ENCODE results near the gene SLC29A3. TPM values are rescaled to one million over a fixed set of nuclear protein-coding genes. Genes with fewer than 3 reads are reported as not detected.

SLC29A3 gene
- total and polyA plus RNA-seq, 7 donors = 2.3 to 6.2 (median 4.6) TPM

DNA sequence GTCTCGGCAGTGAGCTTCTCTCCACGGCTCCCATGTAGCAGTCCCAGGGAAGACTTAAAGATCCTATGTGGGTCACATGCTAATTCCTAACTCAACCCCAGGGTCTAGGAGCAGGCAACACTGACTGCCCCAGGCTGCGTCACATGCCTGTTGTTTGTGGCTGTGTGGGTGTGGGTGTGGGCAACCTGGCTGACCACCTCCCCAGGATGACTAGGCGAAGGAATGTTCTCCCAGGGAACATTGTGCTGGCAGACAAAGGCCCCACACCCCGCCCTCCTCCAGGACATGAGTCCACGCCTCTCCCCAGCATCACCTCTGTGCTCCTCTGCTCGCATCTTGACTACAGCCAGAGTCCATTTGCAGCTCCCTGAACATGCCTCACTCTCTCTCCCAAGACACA, 30.3 kb downstream of the SLC29A3 start:
- no peaks in the 10 kb centered on the region for H3K9me3 ChIP-seq
- no peak overlapping the region for H3K27ac ChIP-seq
- WGBS, 2 donors = 93 to 95% methylated on average over 7 of the region's 7 CpGs
- H3K36me3 ChIP-seq = peaks cover 0 to 21% (median 0%) of the 10 kb centered on the region in 4 donors
- H3K4me1 ChIP-seq = no peaks in the 10 kb centered on the region
- H3K27me3 ChIP-seq = no peaks in the 10 kb centered on the region
- DNase-seq = no peak
- H3K4me3 ChIP-seq = no peak overlapping the region
- TF ChIP-seq, protein P1, sequence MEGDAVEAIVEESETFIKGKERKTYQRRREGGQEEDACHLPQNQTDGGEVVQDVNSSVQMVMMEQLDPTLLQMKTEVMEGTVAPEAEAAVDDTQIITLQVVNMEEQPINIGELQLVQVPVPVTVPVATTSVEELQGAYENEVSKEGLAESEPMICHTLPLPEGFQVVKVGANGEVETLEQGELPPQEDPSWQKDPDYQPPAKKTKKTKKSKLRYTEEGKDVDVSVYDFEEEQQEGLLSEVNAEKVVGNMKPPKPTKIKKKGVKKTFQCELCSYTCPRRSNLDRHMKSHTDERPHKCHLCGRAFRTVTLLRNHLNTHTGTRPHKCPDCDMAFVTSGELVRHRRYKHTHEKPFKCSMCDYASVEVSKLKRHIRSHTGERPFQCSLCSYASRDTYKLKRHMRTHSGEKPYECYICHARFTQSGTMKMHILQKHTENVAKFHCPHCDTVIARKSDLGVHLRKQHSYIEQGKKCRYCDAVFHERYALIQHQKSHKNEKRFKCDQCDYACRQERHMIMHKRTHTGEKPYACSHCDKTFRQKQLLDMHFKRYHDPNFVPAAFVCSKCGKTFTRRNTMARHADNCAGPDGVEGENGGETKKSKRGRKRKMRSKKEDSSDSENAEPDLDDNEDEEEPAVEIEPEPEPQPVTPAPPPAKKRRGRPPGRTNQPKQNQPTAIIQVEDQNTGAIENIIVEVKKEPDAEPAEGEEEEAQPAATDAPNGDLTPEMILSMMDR (IDR thresholded peaks at IDR 0.05) = no peak
- no peak for TF ChIP-seq EP300 (IDR thresholded peaks at IDR 0.05)
- TF ChIP-seq POLR2AphosphoS5 (IDR thresholded peaks at IDR 0.05) = no peak
- no peak for TF ChIP-seq POLR2A (IDR thresholded peaks at IDR 0.05)
- intact Hi-C loops (cut with DNase I) = no loop called here

DNA sequence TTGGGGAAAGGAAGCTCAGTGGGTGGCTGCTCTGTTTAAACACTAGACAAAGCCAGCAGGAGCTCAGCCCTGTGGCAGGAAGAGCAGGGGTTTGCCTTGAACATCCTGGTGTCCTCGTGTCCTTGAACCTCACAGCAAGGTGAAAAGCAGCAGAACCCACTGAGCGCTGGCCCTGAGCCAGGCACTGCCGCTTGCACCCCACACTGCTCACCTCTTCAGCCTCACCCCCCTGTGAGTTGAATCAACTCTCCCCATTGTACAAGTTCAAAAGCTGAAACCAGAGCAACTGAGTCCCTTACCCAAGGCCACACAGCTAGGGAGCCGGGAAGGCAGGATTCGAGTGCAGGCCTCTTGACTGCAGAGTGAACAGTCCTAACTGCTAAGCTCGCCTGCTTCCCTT, 32.0 kb downstream of the SLC29A3 start:
- Histone ChIP-seq H3K4me3 (no peak overlapping the region), H3K9me3 (no peaks in the 10 kb centered on the region), H3K27ac (no peak overlapping the region), H3K27me3 (no peaks in the 10 kb centered on the region), H3K4me1 (no peaks in the 10 kb centered on the region), H3K36me3 (peaks cover 0 to 29% (median 0%) of the 10 kb centered on the region in 4 donors)
- TF ChIP-seq, protein P1 (IDR thresholded peaks at IDR 0.05) = no peak
- TF ChIP-seq POLR2A (IDR thresholded peaks at IDR 0.05) = no peak
- TF ChIP-seq EP300 (IDR thresholded peaks at IDR 0.05) = no peak
- no peak for TF ChIP-seq POLR2AphosphoS5 (IDR thresholded peaks at IDR 0.05)
- intact Hi-C loops (cut with DNase I) = no loop called here
- DNase-seq = no peak
- WGBS, 2 donors = 86 to 87% methylated on average over 6 of the region's 6 CpGs

DNA sequence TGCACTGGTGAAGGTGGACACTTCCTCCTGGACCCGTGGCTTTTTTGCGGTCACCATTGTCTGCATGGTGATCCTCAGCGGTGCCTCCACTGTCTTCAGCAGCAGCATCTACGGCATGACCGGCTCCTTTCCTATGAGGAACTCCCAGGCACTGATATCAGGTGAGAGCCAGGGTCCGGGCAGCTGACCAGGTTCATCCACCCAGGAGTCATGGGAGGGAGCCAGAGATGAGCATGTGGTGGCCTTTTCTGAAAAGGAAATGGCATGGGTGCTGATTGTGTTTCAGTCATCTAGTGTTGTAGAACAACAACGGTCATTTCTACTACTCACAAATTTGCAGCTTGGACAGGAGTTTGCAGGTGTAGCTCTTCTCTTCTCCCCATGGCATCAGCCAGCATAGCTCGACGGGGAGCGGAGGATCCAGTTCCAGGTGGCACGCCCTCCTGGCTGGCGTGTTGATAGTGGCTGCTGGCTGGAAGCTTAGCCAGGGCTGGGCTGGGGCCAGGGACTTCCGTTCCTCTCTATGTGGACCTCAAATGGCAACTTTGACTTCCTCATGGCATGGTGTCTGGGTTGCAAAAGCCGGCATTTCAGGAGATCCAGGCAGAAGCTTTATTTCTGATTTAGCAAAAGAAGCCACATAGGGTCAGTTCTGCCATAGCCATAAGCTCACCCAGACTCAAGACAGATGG, 32.7 kb downstream of the SLC29A3 start:
- Histone ChIP-seq H3K4me3 (no peak overlapping the region), H3K9me3 (no peaks in the 10 kb centered on the region), H3K4me1 (no peaks in the 10 kb centered on the region), H3K27me3 (no peaks in the 10 kb centered on the region), H3K27ac (no peak overlapping the region), H3K36me3 (peaks cover 0 to 36% (median 2%) of the 10 kb centered on the region in 4 donors)
- WGBS, 2 donors = 46 to 82% methylated on average over 14 of the region's 14 CpGs
- TF ChIP-seq POLR2AphosphoS5 (IDR thresholded peaks at IDR 0.05) (no peak), POLR2A (IDR thresholded peaks at IDR 0.05) (no peak), EP300 (IDR thresholded peaks at IDR 0.05) (no peak)
- TF ChIP-seq, protein P1 (IDR thresholded peaks at IDR 0.05) = no peak
- intact Hi-C loops (cut with DNase I) = no loop called here
- DNase-seq = no peak

DNA sequence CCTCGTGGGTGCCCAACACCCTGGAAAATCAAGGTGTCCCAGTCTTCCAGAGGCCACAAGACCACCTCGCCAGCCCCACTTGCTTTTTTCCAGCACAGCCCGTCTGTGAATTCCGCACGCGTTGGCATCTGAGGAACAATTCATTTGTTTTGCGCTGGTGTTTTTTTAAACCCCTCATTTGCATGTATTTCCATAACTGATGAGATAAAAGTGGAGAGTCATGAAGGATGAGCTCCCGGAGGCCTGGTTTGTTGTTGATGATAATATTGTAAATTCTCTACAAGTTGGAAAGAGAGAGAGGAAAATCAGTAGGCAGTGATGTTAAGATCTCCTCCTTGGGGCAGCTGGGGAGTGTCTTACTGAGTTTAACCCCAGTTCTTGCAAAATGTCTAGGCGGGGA, 34.6 kb downstream of the SLC29A3 start:
- H3K4me1 ChIP-seq = no peaks in the 10 kb centered on the region
- no peaks in the 10 kb centered on the region for H3K9me3 ChIP-seq
- H3K27ac ChIP-seq = no peak overlapping the region
- DNase-seq = no peak
- TF ChIP-seq POLR2AphosphoS5 (IDR thresholded peaks at IDR 0.05) (no peak), EP300 (IDR thresholded peaks at IDR 0.05) (no peak), POLR2A (IDR thresholded peaks at IDR 0.05) (no peak)
- TF ChIP-seq, protein P1 (IDR thresholded peaks at IDR 0.05) = no peak
- H3K27me3 ChIP-seq = no peaks in the 10 kb centered on the region
- peaks cover 0 to 44% (median 3%) of the 10 kb centered on the region in 4 donors for H3K36me3 ChIP-seq
- intact Hi-C loops (cut with DNase I) = no loop called here
- H3K4me3 ChIP-seq = no peak overlapping the region
- WGBS, 2 donors = 72 to 86% methylated on average over 9 of the region's 9 CpGs

DNA sequence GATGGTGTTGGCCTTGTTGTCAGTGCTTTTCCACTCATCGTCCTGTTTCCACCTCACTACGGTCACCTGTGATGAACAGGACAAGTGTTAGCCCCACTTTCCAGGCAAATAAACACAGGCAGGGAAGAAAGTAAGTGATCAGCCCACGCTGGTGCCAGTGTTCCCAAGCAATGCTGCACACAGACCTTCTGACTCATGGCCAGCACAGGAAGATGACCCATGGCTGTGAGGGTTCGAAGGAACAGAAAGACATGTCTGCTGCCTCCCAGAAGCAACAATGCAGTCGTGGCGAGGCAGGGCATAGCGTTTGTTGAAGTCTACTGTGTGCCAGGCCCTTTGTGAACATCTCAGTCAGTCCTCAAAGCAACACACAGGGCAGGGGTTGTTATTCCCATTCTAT, 35.7 kb downstream of the SLC29A3 start:
- intact Hi-C loops (cut with DNase I) = no loop called here
- no peak overlapping the region for H3K27ac ChIP-seq
- no peaks in the 10 kb centered on the region for H3K9me3 ChIP-seq
- peaks cover 0 to 51% (median 3%) of the 10 kb centered on the region in 4 donors for H3K36me3 ChIP-seq
- no peaks in the 10 kb centered on the region for H3K4me1 ChIP-seq
- 86 to 95% methylated on average over 7 of the region's 7 CpGs for WGBS, 2 donors
- no peak for TF ChIP-seq POLR2AphosphoS5 (IDR thresholded peaks at IDR 0.05)
- TF ChIP-seq, protein P1 (IDR thresholded peaks at IDR 0.05) = no peak
- TF ChIP-seq EP300 (IDR thresholded peaks at IDR 0.05) = no peak
- no peak for TF ChIP-seq POLR2A (IDR thresholded peaks at IDR 0.05)
- H3K4me3 ChIP-seq = no peak overlapping the region
- DNase-seq = no peak
- no peaks in the 10 kb centered on the region for H3K27me3 ChIP-seq
